SK-N-MC (cell line): ENCODE data around the gene PSMC5.

Source experiments
- EZH2 ChIP-seq: fragments of 200-600 bp; sonication (generic); IDR thresholded peaks from one replicate; pipeline ENCODE4 v1.6.1; 2017; ENCODE audit warnings: antibody characterized with exemption
- FOXP2 ChIP-seq: optimal IDR thresholded peaks from 2 replicates; pipeline ENCODE3; 2011; ENCODE audit warnings: mild to moderate bottlenecking, moderate library complexity; ENCODE audit not compliant: insufficient read depth; ENCODE audit errors: extremely low read length, control extremely low read depth
- POLR2AphosphoS5 ChIP-seq: IDR thresholded peaks from 2 replicates; pipeline ENCODE4 v1.6.1; 2012; ENCODE audit warnings: mild to moderate bottlenecking, low read depth, low read length, borderline replicate concordance

DNA sequence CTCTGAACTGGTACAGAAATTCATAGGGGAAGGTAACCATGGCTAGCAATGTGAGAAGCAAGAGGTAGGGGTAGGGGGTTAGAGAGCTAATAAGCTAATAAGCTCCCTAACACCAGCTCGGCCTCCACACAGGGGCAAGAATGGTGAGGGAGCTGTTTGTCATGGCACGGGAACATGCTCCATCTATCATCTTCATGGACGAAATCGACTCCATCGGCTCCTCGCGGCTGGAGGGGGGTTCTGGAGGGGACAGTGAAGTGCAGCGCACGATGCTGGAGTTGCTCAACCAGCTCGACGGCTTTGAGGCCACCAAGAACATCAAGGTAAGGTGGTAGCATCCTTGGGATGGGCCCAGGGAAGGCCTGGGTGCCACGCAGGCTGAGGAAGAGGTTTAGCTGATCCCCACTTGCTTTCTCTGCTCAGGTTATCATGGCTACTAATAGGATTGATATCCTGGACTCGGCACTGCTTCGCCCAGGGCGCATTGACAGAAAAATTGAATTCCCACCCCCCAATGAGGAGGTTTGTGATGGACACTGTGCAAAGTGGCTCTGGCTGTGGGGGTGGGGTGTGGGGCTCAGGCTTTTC, 3.8 kb downstream of the PSMC5 start:
- no peak for TF ChIP-seq POLR2AphosphoS5
- no peak for TF ChIP-seq EZH2
- TF ChIP-seq FOXP2, result no peak
